Occipital lobe (tissue), 2 donors: ENCODE measurements around the gene OBP2B. TPM values are rescaled to one million over a fixed set of nuclear protein-coding genes. Genes with fewer than 3 reads are reported as not detected.
"Not testable (repeated sequence)": the region's sequence is repeated elsewhere in the genome, so short reads cannot be mapped to it uniquely, and the experiment has no call there.

Source experiments
- DNase-seq: peaks from one replicate; lab custom pipeline; 2025; lab: John Stamatoyannopoulos, UW
- total RNA-seq: library from RNA; depleted of rRNA; stranded (reverse); fragments of >200 nt; gene quantifications from one replicate; pipeline ENCODE4 v1.2.3, GENCODE V29; 2014

Gene OBP2B
- total RNA-seq, 1 donor from 2014 or later: not detected

- DNase-seq: not testable (repeated sequence)
Observed at GRCh38 chr9:133223159-133223756, 14.2 kb upstream of the OBP2B start.

DNA sequence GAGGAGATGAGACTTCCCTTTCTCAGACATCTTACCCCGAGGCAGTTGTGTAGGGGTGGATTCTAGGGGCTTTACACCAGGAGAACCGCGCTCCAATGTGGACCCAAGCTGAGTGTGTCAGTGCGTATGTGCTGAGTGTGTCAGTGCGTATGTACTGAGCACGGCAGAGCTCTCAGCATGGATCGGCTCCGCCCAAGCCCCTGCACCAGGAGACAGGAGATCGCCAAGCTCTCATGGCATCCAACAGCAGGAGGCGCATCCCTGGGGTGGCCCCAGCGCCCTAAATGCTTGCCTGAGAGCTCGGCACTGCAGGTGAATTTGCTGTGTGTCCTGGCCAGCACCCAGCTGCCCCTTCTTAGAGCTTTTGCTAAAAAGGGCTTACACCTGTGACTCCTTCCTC, 12.9 kb upstream of the OBP2B start:
- DNase-seq: not testable (repeated sequence)

GRCh38 chr9:133221177-133221809, 12.2 kb upstream of the OBP2B start:
- DNase-seq: no peak

- not testable (repeated sequence) for DNase-seq
Observed at GRCh38 chr9:133218049-133218975, 9.3 kb upstream of the OBP2B start.

- not testable (repeated sequence) for DNase-seq
Observed at GRCh38 chr9:133217333-133217988, 8.4 kb upstream of the OBP2B start.

- DNase-seq: not testable (repeated sequence)
Observed at GRCh38 chr9:133214276-133214675, 5.2 kb upstream of the OBP2B start.

DNA sequence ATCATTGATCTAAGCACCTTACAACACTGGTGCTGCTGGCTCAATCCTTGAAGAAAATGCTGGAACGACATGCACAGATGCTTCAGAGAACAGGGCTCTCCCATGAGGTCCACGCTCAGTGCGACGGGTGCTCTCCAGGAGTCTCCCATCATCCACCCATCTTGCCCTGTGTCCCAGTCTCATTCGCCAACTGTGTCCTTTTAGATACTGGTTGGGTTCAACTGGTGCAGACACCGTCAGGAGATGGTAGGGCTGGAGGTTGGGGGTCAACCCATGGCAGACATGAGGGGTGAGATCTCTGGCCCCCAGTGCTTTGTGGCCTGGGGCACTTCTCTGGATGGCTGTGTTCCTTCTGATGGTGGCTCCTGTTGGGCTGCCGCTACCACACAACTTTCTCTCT, 1.6 kb upstream of the OBP2B start:
- DNase-seq: no peak

DNA sequence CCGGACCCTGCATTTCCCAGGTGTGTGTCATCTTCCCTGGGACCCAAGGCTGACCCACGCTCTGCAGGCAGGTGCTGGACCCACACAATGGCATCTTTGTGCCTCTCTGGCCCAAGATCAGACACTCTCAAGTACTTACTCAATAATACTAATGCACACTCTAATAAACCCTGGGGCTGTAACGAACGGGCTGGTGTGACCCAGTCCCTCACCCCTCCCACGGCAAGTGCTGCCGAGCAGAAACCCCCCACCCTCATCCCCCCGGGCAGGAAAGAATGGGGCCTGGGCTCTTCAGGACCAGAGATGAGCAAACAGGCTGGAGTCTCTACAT, 1.1 kb upstream of the OBP2B start:
- DNase-seq: no peak

- DNase-seq: not testable (repeated sequence)
Observed at GRCh38 chr9:133209327-133210201, 514 bp upstream of the OBP2B start.

DNA sequence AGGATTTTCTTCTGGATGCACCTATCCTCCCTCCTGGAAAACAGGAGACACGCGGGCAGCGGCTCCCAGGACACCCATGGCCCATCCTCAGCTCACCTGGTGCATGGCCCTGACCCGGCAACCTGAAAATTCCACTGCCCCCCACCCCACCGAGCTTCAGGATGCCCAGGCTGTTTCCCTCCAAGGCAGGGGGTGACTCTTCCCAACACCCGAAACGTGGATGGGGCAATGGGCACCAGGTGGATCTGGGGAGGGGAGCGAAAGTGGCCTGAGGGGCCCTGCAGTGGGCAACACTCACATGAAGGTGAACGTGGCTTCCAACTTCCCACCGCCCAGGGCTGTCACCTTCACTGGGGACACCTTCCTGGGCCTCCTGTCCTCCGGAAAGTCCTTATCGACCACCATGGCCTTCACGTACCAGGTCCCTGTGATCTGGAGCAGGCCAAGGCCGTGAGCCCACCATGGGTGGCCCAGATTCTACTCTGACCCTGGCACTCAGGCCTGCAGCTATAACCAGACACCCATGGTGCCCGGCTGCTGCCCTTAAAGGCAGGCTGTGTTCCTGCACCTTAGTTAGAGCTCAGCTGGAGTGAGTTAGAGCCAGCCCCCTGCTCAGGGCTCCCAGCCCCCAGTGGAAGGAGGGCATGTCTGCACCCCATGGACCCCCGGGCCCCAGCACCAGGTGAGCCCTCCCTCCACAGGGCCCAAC, 725 bp downstream of the OBP2B start:
- DNase-seq: not testable (repeated sequence)

- DNase-seq: no peak
Observed at GRCh38 chr9:133207540-133208170, 1.4 kb downstream of the OBP2B start.

DNA sequence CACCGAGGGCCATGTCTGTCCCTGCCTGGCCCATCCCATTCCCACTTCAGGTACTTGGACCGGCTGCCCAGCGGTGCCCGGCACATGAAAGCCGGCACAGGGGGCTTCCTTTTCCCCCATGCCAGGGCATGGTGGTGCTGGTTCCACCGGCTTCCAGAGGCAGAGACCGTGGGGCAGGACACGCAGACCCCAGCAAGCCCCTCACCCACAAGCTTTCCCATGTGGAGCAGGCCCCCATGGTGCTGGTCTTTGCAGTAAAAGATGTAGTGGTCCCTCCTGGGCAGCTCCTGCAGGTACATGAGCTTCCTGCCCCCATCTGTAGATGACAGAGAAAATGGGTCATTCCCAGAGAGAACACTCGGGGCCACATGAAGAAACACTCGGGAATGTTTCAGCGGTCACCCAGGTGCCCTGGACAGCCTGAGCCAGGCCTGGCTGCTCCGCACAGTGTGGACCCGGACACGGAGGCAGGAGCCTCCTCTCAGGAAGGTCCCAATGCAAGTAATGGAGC, 2.0 kb downstream of the OBP2B start:
- DNase-seq: no peak

DNA sequence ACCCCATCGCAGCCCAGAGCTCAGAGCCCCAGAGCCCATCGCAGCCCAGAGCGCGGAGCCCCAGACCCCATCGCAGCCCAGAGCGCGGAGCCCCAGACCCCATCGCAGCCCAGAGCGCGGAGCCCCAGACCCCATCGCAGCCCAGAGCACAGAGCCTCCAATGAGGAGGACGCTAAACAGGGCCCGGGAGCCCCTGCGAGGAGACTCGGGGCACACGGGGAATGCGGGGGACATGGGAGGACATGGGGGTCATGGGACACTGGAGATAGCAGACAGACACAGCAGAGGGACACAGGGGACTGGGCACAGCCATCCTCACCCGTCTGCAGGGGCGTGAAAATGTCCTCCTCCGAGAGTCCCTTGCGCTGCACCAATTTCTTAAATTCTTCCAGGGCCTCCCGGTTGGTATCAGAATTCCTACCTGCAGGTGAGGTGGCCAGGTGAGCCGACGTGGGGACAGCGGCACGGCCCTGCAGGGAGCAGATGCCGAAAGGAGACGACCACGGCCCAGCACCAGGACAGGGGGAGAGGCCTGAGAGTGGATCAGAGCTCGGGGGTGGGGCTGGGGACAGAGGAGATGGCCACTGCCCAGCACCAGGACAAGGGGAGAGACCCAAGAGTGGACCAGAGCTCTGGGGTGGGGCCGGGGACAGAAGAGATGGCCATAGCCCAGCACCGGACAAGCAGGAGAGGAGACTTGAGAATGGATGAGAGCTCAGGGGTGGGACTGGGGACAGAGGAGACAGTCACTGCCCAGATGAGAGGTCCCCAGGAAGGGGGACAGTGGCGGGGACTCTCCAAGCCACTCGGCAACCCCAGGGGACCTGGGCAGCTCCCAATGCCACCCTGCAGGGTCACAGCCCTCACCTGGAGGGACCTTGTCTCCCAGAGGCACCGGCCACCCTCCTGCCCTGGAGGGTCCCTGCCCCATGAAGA, 2.8 kb downstream of the OBP2B start:
- DNase-seq: no peak

DNA sequence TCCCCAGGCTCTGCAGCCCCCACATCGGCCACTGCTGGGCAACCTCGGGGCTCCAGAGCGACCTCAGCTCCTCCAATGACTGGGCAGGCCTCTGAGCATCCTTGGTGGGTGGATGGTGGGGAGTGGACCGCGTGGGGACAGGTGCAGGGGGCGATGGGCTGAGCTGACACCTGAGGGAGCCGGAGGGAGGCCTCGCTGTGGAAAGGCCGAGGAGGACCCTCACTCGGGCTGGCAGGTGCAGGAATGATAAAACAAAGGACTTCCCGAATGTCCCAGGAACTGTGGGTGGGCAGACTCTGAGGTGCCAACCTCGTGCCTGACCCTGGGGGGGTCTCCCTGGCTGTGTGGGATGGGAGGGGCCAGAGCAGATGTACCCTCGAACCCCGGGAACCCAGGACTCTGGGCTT, 3.6 kb downstream of the OBP2B start:
- DNase-seq: not testable (repeated sequence)

DNA sequence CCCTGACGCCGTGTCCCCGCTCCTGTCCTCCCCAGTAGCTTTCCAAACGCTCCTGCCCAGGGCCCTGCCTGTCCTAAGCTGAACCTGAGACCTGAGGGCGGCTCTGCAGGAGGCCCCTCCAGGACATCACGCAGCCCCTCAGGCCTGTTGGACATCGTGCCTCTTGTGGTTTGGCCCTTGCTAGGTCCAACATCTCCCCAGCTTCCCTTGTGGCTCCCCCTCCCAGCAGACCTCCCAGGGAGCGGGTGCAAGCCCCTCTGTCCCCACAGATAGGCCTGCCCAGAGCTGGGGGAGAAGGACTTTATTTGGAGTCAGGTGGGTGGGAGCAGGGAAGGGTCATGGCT, 4.1 kb downstream of the OBP2B start:
- DNase-seq: no peak

GRCh38 chr9:133204335-133204992, 4.6 kb downstream of the OBP2B start:
- no peak for DNase-seq

DNA sequence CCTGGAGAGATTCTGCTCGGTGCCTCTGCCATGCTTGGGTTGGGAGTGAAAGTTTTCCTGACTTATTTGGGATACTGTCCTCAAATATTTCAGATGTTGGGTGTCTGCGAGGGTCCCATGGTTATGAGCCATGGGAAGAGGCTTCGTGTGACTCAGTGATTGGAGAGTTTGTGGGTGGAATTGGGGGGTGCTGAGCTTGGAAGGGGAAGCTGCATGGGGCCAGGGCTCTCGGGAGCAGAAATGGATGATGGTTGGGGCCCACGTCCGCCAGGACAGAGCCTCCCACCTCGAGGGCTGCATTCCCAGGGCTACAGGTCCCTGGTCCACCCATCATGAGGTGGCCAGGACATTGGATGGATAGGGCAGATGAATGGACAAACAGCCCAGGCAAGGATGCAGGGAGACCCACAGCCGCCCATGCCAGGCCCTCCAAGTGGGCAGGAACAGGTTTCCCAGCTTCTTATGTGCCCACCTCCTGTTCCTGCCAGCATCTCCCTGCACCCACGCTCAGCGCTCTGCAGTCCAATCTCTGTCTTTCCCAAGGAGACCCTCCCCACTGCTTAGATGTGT, 5.5 kb downstream of the OBP2B start:
- DNase-seq: no peak
